ENCODE measurements around the gene ZBTB5. TPM values are rescaled to one million over a fixed set of nuclear protein-coding genes. Genes with fewer than 3 reads are reported as not detected.

Gene ZBTB5
- total and polyA plus RNA-seq, 2 donors (not counting 3 experiments of a cell fraction or from before 2014, with no cell fraction given), result 10.0 to 13.7 TPM

GRCh38 chr9:37436540-37436939, 28.7 kb downstream of the ZBTB5 start:
- Histone ChIP-seq H3K9ac (replicated peaks; ENCODE audit: extremely low read depth, insufficient read depth, low read length) (no peak overlapping the region), H3K9me3 (replicated peaks; ENCODE audit: control insufficient read depth, insufficient read depth, low read length) (no peaks in the 10 kb centered on the region), H3K4me3 (replicated peaks in 1 of 3; ENCODE audit: insufficient read depth in 1 of 3, low read depth in 1 of 3, low read length in 3 of 3) (no peak overlapping the region), H3K36me3 (ENCODE audit: control insufficient read depth in 2 of 2, extremely low read depth in 1 of 2, insufficient read depth in 2 of 2, low read length in 2 of 2) (peaks cover 3 to 35% of the 10 kb centered on the region in 2 experiments), H3K9me1 (replicated peaks; ENCODE audit: control insufficient read depth, extremely low read depth, insufficient read depth, low read length) (no peaks in the 10 kb centered on the region), H3K4me1 (ENCODE audit: control insufficient read depth, extremely low read depth, insufficient read depth, low read length) (no peaks in the 10 kb centered on the region), H3K4me2 (ENCODE audit: insufficient read depth, low read length) (no peak overlapping the region), H3K27me3 (ENCODE audit: control insufficient read depth in 2 of 2, insufficient read depth in 2 of 2, low read length in 2 of 2) (no peaks in the 10 kb centered on the region), H3K27ac (ENCODE audit: insufficient read depth, low read depth, low read length) (no peak overlapping the region), H3K79me2 (ENCODE audit: control insufficient read depth, insufficient read depth, low read length) (peaks cover 2% of the 10 kb centered on the region), H4K20me1 (replicated peaks; ENCODE audit: control insufficient read depth, extremely low read depth, insufficient read depth, low read length) (no peaks in the 10 kb centered on the region), H2AFZ (ENCODE audit: low read depth, low read length) (no peak overlapping the region)
- dilution Hi-C loops (cut with MboI; ENCODE audit: extremely low pct_ligation_motif_present, low sequenced_read_pairs) (no loop called here), intact Hi-C loops (cut with micrococcal nuclease) (no loop called here)
- ChIA-PET CTCF (interaction anchor here (0.6 to 0.8 kb wide), 2 partner anchors 29 to 45 kb away, joined by 3 read pairs; partner anchors contain the start of gene ZBTB5), POLR2A (no interaction called here)
- BruUV-seq (replicated peaks), result no TSS peak
- no peak for DNase-seq (ENCODE audit: low read depth, low spot score)
- TF ChIP-seq POLR2A (IDR thresholded peaks at IDR 0.05; ENCODE audit: low read depth, low read length) (no peak), FOS (IDR thresholded peaks at IDR 0.05; ENCODE audit: borderline replicate concordance, insufficient read depth, low read length) (no peak), MAX (IDR thresholded peaks at IDR 0.05; ENCODE audit: insufficient read depth, insufficient read length) (no peak), MYC (IDR thresholded peaks at IDR 0.05; ENCODE audit: low read depth, low read length) (no peak), CTCF (IDR thresholded peaks at IDR 0.05; ENCODE audit: extremely low read depth in 1 of 2, insufficient read depth in 1 of 2, low read depth in 1 of 2, low read length in 2 of 2) (no peak), EZH2 (IDR thresholded peaks at IDR 0.05; ENCODE audit: borderline replicate concordance, low read depth, low read length, severe bottlenecking) (no peak), POLR2AphosphoS5 (IDR thresholded peaks at IDR 0.05; ENCODE audit: insufficient read depth, low read depth, low read length) (no peak), GATA2 (IDR thresholded peaks at IDR 0.05; ENCODE audit: insufficient read depth, insufficient read length, low read depth, low read length) (no peak), JUN (IDR thresholded peaks at IDR 0.05; ENCODE audit: borderline replicate concordance, insufficient read depth, insufficient read length, low read depth) (no peak)
- no peak for FAIRE-seq

All from endothelial cell of umbilical vein (primary cell).